D721Med (cell line): ENCODE measurements around the gene GSC.

ENCODE experiments used
- DNase-seq: peaks from one replicate; pipeline ENCODE4 v3.0.0; 2011; ENCODE audit warnings: low spot score; ENCODE audit not compliant: insufficient read length
- FAIRE-seq: peaks from 2 replicates; lab custom pipeline; 2011; peaks lifted over from hg19 to GRCh38; lab: Jason Lieb, UNC
- TF ChIP-seq, protein P1 (sequence below): IDR thresholded peaks from 2 replicates; pipeline ENCODE4 v1.5.1; 2012; ENCODE audit warnings: mild to moderate bottlenecking, control low read depth; ENCODE audit not compliant: insufficient read depth; ENCODE audit errors: missing control alignments

GSC gene

DNA sequence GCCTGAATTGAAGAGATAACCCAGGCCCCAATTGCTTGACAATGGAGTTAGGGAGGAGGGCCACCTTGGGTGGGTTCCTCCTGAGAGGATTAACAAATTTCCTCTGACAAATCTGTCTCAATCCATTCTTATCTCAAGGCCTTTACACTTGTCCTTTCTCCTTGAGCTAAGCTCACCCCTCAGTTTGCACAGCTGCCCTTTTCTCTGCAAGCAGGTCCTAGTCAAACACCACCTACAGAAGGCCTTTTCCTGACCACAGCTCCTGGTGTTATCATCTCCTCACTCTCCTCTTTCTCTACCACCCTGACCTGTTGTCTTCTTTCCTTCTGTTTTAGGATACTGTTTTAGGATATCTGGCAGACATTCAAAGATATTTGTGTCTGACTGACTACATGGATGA is 26.4 kb upstream of the GSC start:
- TF ChIP-seq, protein P1, sequence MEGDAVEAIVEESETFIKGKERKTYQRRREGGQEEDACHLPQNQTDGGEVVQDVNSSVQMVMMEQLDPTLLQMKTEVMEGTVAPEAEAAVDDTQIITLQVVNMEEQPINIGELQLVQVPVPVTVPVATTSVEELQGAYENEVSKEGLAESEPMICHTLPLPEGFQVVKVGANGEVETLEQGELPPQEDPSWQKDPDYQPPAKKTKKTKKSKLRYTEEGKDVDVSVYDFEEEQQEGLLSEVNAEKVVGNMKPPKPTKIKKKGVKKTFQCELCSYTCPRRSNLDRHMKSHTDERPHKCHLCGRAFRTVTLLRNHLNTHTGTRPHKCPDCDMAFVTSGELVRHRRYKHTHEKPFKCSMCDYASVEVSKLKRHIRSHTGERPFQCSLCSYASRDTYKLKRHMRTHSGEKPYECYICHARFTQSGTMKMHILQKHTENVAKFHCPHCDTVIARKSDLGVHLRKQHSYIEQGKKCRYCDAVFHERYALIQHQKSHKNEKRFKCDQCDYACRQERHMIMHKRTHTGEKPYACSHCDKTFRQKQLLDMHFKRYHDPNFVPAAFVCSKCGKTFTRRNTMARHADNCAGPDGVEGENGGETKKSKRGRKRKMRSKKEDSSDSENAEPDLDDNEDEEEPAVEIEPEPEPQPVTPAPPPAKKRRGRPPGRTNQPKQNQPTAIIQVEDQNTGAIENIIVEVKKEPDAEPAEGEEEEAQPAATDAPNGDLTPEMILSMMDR: no peak
- no peak for DNase-seq
- no peak for FAIRE-seq

DNA sequence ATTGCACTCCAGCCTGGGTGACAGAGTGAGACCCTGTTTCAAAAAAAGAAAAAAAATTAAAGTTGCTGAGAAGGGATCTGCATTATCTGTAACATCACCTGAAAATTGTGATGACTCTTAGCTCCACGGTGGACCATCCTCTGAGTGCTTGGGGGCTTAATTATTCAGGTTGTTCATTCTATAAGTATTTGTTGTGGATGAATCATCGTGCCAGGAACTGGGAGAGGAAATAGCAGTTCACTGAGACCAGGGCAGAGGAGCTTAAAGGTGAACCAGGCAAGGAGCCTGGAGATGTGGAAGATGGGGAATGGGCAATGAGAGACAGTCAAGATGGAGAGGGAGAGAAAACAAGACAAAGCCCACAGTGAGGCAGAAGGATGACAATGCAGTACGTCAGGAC is 25.5 kb upstream of the GSC start:
- FAIRE-seq: no peak
- TF ChIP-seq, protein P1: no peak
- DNase-seq: no peak

DNA sequence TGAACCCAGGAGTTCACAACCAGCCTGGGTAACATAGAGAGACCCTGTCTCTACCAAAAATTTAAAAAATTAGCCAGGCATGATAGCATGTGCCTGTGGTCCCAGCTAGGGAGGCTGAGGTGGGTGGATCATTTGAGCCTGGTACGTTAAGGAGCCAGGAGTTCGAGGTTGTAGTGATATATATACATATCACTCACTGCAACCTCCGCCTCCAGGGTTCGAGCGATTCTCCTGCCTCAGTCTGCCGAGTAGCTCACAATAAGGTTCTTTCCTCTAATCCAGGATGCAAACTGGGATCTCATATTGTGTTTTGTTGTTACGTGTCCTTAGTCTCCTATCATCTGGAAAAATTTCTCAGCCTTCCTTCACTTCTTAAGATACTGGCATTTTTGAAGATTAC is 24.0 kb upstream of the GSC start:
- FAIRE-seq (no peak), DNase-seq (no peak)
- TF ChIP-seq, protein P1: no peak

DNA sequence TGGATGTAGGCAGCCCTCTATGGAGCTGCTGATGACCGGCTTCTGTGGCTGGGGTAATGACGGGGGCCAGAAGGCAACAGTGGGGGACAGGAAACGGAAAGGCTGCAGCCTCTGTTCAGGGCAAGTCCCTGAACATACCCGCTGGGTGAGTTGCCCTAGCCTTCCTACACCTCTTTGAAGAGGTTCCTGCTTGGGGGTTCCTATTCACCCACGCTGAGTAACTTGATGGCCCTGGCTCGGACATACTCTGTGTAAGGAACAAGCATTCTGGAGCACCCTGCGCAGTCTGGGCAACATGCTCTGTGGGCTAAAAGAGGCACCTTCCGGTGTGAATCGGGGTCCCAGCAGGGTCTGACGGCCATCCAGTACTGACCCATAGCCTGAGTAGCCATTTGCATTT is 17.7 kb upstream of the GSC start:
- TF ChIP-seq, protein P1: no peak
- no peak for DNase-seq
- FAIRE-seq: no peak

DNA sequence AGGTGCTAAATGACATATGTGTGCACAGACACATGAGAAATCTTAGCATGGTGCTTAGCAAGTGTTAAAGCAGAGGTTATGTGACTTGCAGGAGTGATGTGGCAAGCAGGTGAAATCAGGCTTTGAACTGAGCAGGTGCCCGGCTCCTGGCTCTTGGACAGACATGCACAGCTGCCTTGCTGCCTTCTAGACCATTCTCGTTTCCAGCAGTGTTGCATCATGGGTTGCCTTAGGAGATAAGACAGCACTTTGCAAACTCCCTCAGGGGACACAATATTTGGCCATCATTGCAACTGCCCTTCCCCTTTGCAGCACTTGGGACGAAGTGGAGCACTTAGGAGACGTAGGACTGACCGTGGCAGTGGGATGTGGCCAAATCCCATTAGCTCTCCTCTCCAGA is 17.2 kb upstream of the GSC start:
- FAIRE-seq (no peak), DNase-seq (no peak)
- TF ChIP-seq, protein P1: no peak

DNA sequence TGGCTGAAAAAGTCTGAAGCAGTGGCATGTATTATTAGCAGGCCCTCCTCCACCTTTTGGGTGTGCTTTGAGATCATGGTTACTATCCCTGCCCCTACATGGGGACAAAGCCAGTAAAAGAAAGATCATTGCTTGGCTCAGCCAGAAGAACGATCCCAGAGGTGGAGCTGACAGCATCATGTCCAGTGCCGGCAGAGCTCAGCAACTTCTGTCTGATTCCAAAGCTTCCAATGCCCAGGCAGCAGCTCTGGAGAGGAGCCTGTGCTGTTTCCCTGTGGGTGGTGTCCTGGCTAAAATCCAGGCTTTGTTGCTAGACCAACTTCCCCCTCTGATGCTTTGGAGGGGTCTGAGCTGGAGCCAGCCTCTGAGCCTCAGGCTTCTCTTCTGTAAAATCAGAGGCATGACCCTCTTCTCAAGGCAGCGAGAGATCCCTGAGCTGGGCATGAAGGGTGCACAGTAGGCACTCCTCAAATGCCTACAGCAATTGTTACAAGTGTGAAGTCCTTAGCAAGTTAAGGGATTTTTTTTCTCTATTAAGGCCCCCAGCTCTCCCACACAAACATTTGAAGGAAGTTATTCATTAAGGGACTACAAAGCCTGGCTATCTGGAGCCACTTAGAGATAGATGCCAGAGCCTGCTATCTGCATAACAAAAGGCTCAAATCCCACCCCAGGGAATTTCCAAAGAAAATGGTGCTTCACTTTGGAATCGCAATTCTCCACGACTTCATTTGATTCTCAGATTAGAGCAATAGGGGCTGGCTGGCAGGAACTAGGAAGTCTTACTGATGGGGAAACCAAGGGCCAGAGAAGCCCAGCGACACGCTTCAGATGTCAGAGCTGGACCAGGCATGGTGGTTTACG is 10.9 kb upstream of the GSC start:
- no peak for DNase-seq

More for the DNA sequence above, 10.9 kb upstream of the GSC start:
- TF ChIP-seq, protein P1: no peak
- no peak for FAIRE-seq
